Metanephros (tissue), 2 donors: ENCODE measurements around the gene MUC3A. TPM values are rescaled to one million over a fixed set of nuclear protein-coding genes. Genes with fewer than 3 reads are reported as not detected.

ENCODE experiments used
- small RNA-seq: library from RNA; depleted of rRNA; stranded (forward); fragments of <200 nt; gene quantifications from one replicate; pipeline ENCODE3, GENCODE V24; 2014; ENCODE audit warnings: low replicate concordance
- total RNA-seq: library from RNA; depleted of rRNA; stranded (reverse); fragments of >200 nt; gene quantifications from one replicate; pipeline ENCODE4 v1.2.3, GENCODE V29; 2014

Gene MUC3A
- total RNA-seq = 0.35 TPM

GRCh38 chr7:100949227-100949932 lies at the start of gene MUC3A:
Gene MUC3A (plus strand): TSS chr7:100949534. CDS start chr7:100949625, 91 bp downstream.

GRCh38 chr7:100969066-100969615 lies 19.8 kb downstream of the MUC3A start, which contains the start of gene MUC12:
Gene MUC12 (plus strand): TSS chr7:100969565. CDS start chr7:100969623, 58 bp downstream.

Small RNAs within 50 kb of the gene (small RNA-seq; reads per million reads assigned to genes)
- not detected for gene RN7SL549P
- not detected for gene RPS29P15

Other genes with a start within 250 kb of the MUC3A start
- gene POP7, start 243.4 kb upstream of the MUC3A start, total RNA-seq = 46.1 TPM
- not detected for gene EPO, start 229.1 kb upstream of the MUC3A start, total RNA-seq
- not detected for gene ZAN, start 215.9 kb upstream of the MUC3A start, total RNA-seq
- gene EPHB4, start 122.0 kb upstream of the MUC3A start, total RNA-seq = 91.7 TPM
- 25.4 TPM for gene SLC12A9, start 96.8 kb upstream of the MUC3A start, total RNA-seq
- 73.4 TPM for gene TRIP6, start 82.1 kb upstream of the MUC3A start, total RNA-seq
- gene SRRT, start 74.4 kb upstream of the MUC3A start, total RNA-seq = 81.9 TPM
- 4.5 TPM for gene UFSP1, start 59.8 kb upstream of the MUC3A start, total RNA-seq
- 25.6 TPM for gene ACHE, start 53.6 kb upstream of the MUC3A start, total RNA-seq
- not detected for gene MUC12, start 20.0 kb downstream of the MUC3A start, total RNA-seq
- under 0.01 TPM for gene MUC17, start 70.5 kb downstream of the MUC3A start, total RNA-seq
- 16.9 TPM for gene TRIM56, start 135.9 kb downstream of the MUC3A start, total RNA-seq
- 3.4 TPM for gene SERPINE1, start 177.6 kb downstream of the MUC3A start, total RNA-seq
- gene AP1S1, start 204.9 kb downstream of the MUC3A start, total RNA-seq = 39.6 TPM
- 0.23 TPM for gene VGF, start 216.0 kb downstream of the MUC3A start, total RNA-seq
- gene NAT16, start 230.8 kb downstream of the MUC3A start, total RNA-seq = not detected